ENCODE data around the gene SKP2.

DNA sequence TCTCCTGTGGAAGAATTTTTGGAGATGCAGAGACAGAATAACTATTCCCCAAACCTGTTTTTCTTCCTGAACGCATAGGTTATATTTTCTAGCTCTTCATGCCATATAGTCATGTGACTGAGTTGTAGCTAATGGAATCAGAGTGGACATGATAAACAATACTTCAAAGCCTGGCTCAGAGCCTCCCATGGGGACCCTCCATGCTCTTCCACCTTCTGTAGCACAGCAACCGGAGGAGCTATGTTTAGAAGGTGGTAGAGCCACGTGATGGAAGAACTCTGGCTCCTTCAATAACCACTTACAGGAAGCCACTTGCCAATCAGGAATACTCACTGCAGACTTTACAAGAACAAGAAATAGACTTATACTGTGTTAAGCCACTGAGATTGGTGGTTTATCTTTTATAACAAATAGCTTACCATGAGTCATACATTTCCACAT is 50.6 kb downstream of the SKP2 start:
- TF ChIP-seq, protein P1, sequence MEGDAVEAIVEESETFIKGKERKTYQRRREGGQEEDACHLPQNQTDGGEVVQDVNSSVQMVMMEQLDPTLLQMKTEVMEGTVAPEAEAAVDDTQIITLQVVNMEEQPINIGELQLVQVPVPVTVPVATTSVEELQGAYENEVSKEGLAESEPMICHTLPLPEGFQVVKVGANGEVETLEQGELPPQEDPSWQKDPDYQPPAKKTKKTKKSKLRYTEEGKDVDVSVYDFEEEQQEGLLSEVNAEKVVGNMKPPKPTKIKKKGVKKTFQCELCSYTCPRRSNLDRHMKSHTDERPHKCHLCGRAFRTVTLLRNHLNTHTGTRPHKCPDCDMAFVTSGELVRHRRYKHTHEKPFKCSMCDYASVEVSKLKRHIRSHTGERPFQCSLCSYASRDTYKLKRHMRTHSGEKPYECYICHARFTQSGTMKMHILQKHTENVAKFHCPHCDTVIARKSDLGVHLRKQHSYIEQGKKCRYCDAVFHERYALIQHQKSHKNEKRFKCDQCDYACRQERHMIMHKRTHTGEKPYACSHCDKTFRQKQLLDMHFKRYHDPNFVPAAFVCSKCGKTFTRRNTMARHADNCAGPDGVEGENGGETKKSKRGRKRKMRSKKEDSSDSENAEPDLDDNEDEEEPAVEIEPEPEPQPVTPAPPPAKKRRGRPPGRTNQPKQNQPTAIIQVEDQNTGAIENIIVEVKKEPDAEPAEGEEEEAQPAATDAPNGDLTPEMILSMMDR (IDR thresholded peaks at IDR 0.05), result no peak
- no peak for TF ChIP-seq POLR2A (IDR thresholded peaks at IDR 0.05)

Data from lower leg skin (tissue), 3 donors.